OCI-LY1 (cell line): ENCODE measurements around the gene MYORG.

Experiments
- H2AFZ ChIP-seq: fragments of 200-600 bp; sonication (generic), shearing (Covaris generic); 2 replicates; pipeline ENCODE4 v1.6.0; 2014; ENCODE audit warnings: antibody characterized with exemption, mild to moderate bottlenecking, low read length
- H3F3A ChIP-seq: fragments of 200-600 bp; sonication (generic), shearing (Covaris generic); 2 replicates; pipeline ENCODE4 v1.6.0; 2014; ENCODE audit warnings: mild to moderate bottlenecking, antibody characterized with exemption, low read length, moderate library complexity; ENCODE audit not compliant: insufficient read depth
- H3K27ac ChIP-seq: fragments of 200-600 bp; sonication (generic); 2 replicates; pipeline ENCODE4 v1.5.1; 2014; ENCODE audit warnings: low read length, mixed run types, mild to moderate bottlenecking, low read depth; ENCODE audit not compliant: poor library complexity, severe bottlenecking
- H3K27me3 ChIP-seq: fragments of 200-600 bp; sonication (generic); 2 replicates; pipeline ENCODE4 v1.6.0; 2014; ENCODE audit warnings: antibody characterized with exemption, mild to moderate bottlenecking, low read length, moderate library complexity; ENCODE audit not compliant: insufficient read depth
- H3K36me3 ChIP-seq: fragments of 200-600 bp; sonication (generic); 2 replicates; pipeline ENCODE4 v1.6.1; 2014; ENCODE audit warnings: mild to moderate bottlenecking, antibody characterized with exemption, low read length, moderate library complexity, mixed read lengths; ENCODE audit not compliant: insufficient read depth
- H3K4me1 ChIP-seq: fragments of 200-600 bp; sonication (generic); 2 replicates; pipeline ENCODE4 v1.5.1; 2014; ENCODE audit warnings: mild to moderate bottlenecking, low read length, moderate library complexity; ENCODE audit not compliant: insufficient read depth, severe bottlenecking
- H3K4me2 ChIP-seq: fragments of 200-600 bp; sonication (generic), shearing (Covaris generic); 2 replicates; pipeline ENCODE4 v1.6.1; 2014; ENCODE audit warnings: low read length
- H3K4me3 ChIP-seq: fragments of 200-600 bp; sonication (generic); 2 replicates; pipeline ENCODE4 v1.5.1; 2014; ENCODE audit warnings: low read length, low read depth, mild to moderate bottlenecking, mixed read lengths; ENCODE audit not compliant: poor library complexity, severe bottlenecking
- H3K79me2 ChIP-seq: fragments of 200-600 bp; shearing (Covaris generic); 2 replicates; pipeline ENCODE4 v1.6.1; 2016; ENCODE audit warnings: mixed run types, low read length, mixed read lengths; ENCODE audit not compliant: insufficient read depth
- H3K9ac ChIP-seq: fragments of 200-600 bp; sonication (generic), shearing (Covaris generic); 2 replicates; pipeline ENCODE4 v1.6.1; 2014; ENCODE audit warnings: mild to moderate bottlenecking, low read length, mixed read lengths
- H3K9me2 ChIP-seq: fragments of 200-600 bp; sonication (generic), shearing (Covaris generic); 2 replicates; pipeline ENCODE4 v1.6.1; 2014; ENCODE audit warnings: low read depth, mild to moderate bottlenecking, low read length, mixed read lengths
- H3K9me3 ChIP-seq: fragments of 200-600 bp; shearing (Covaris generic); 2 replicates; pipeline ENCODE4 v1.6.1; 2014; ENCODE audit warnings: low read length, mixed read lengths
- H4K20me1 ChIP-seq: fragments of 200-600 bp; sonication (generic), shearing (Covaris generic); 2 replicates; pipeline ENCODE4 v1.6.0; 2016; ENCODE audit warnings: mild to moderate bottlenecking, low read length; ENCODE audit not compliant: insufficient read depth
- EZH2 ChIP-seq: fragments of 200-600 bp; sonication (generic), shearing (Covaris generic); IDR thresholded peaks from 2 replicates; pipeline ENCODE4 v1.8.0; 2017; ENCODE audit warnings: borderline replicate concordance, mixed run types, mild to moderate bottlenecking, antibody characterized with exemption, low read length, moderate library complexity, mixed read lengths
- TF ChIP-seq, protein P1 (sequence below): fragments of 200-600 bp; sonication (generic), shearing (Covaris generic); IDR thresholded peaks from 2 replicates; pipeline ENCODE4 v1.5.1; 2017; ENCODE audit warnings: mild to moderate bottlenecking, antibody characterized with exemption, low read length, moderate library complexity, mixed read lengths

Gene MYORG

DNA sequence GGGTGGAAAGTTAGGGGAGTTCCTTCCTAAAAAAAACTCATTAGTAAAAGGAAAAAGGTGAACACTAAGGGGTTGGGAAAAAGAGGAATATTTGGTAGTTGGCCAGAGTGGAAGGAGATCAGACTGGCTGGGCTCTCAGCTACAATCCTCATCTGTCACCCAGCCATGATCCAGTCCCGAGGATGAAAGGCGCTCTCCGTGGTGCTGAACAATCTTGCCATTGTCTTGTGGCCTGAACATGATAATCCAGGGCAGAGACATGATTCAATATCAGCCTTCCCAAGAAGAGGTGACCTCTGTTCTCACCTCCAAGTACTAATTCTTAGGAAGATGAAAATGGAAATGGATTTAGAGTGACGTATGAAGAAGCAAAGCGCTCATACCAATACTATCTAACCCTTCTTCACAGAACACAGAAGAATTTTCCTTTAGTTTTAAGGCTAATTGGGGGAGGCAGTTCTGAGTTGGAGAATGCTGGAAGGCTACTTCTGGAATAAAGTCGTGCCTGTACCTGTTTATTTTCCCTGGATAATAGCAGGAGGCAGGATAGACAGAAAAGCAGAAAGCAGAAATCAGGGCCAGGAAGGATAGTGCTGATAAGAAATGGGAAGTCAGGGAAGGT is 36.6 kb upstream of the MYORG start:
- Histone ChIP-seq H3K9me3 (no peaks in the 10 kb centered on the region), H3K4me3 (no peak overlapping the region), H3K27ac (no peak overlapping the region), H3K4me1 (no peaks in the 10 kb centered on the region), H3F3A (no peaks in the 10 kb centered on the region), H3K27me3 (no peaks in the 10 kb centered on the region), H3K9me2 (no peaks in the 10 kb centered on the region), H3K4me2 (no peak overlapping the region), H3K9ac (no peak overlapping the region), H3K79me2 (no peaks in the 10 kb centered on the region), H3K36me3 (no peaks in the 10 kb centered on the region), H2AFZ (no peak overlapping the region), H4K20me1 (no peaks in the 10 kb centered on the region)
- TF ChIP-seq EZH2: no peak
- TF ChIP-seq, protein P1, sequence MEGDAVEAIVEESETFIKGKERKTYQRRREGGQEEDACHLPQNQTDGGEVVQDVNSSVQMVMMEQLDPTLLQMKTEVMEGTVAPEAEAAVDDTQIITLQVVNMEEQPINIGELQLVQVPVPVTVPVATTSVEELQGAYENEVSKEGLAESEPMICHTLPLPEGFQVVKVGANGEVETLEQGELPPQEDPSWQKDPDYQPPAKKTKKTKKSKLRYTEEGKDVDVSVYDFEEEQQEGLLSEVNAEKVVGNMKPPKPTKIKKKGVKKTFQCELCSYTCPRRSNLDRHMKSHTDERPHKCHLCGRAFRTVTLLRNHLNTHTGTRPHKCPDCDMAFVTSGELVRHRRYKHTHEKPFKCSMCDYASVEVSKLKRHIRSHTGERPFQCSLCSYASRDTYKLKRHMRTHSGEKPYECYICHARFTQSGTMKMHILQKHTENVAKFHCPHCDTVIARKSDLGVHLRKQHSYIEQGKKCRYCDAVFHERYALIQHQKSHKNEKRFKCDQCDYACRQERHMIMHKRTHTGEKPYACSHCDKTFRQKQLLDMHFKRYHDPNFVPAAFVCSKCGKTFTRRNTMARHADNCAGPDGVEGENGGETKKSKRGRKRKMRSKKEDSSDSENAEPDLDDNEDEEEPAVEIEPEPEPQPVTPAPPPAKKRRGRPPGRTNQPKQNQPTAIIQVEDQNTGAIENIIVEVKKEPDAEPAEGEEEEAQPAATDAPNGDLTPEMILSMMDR: no peak

- TF ChIP-seq, protein P1: no peak
- TF ChIP-seq EZH2: no peak
- H4K20me1 ChIP-seq: no peaks in the 10 kb centered on the region
- H3K79me2 ChIP-seq: no peaks in the 10 kb centered on the region
- no peaks in the 10 kb centered on the region for H3K9me3 ChIP-seq
- no peaks in the 10 kb centered on the region for H3K36me3 ChIP-seq
- no peaks in the 10 kb centered on the region for H3K4me1 ChIP-seq
- no peaks in the 10 kb centered on the region for H3K9me2 ChIP-seq
- no peak overlapping the region for H3K9ac ChIP-seq
- H3F3A ChIP-seq: no peaks in the 10 kb centered on the region
- H3K4me3 ChIP-seq: no peak overlapping the region
- no peak overlapping the region for H2AFZ ChIP-seq
- H3K27me3 ChIP-seq: no peaks in the 10 kb centered on the region
- H3K27ac ChIP-seq: no peak overlapping the region
- no peak overlapping the region for H3K4me2 ChIP-seq
These were observed 35.6 kb upstream of the MYORG start for GRCh38 chr9:34412336-34412735.

GRCh38 chr9:34409154-34409553 is 32.5 kb upstream of the MYORG start:
- H2AFZ ChIP-seq: no peak overlapping the region
- no peaks in the 10 kb centered on the region for H3K27me3 ChIP-seq
- no peaks in the 10 kb centered on the region for H3K9me2 ChIP-seq
- TF ChIP-seq, protein P1: no peak
- TF ChIP-seq EZH2: no peak
- H3K4me3 ChIP-seq: no peak overlapping the region
- H3K79me2 ChIP-seq: no peaks in the 10 kb centered on the region
- H3K9me3 ChIP-seq: no peaks in the 10 kb centered on the region
- H3F3A ChIP-seq: no peaks in the 10 kb centered on the region
- no peak overlapping the region for H3K27ac ChIP-seq
- H3K36me3 ChIP-seq: no peaks in the 10 kb centered on the region
- no peaks in the 10 kb centered on the region for H3K4me1 ChIP-seq
- H4K20me1 ChIP-seq: no peaks in the 10 kb centered on the region
- no peak overlapping the region for H3K9ac ChIP-seq
- no peak overlapping the region for H3K4me2 ChIP-seq
